Measurements from ENCODE around the gene IRF5.

The IRF5 gene

GRCh38 chr7:128915841-128916642 is 21.7 kb upstream of the IRF5 start:
- Histone ChIP-seq H3F3A (ENCODE audit: control insufficient read depth, insufficient read depth) (no peaks in the 10 kb centered on the region), H3K4me1 (ENCODE audit: control insufficient read depth, low read length) (peaks cover 10% of the 10 kb centered on the region), H3K27ac (ENCODE audit: low read depth, low read length) (no peak overlapping the region), H3K27me3 (ENCODE audit: control insufficient read depth, low read length) (peaks cover 51% of the 10 kb centered on the region), H3K79me2 (ENCODE audit: control insufficient read depth, low read length) (no peaks in the 10 kb centered on the region), H3K9me3 (ENCODE audit: control insufficient read depth, insufficient read depth, low read length) (no peaks in the 10 kb centered on the region), H3K36me3 (ENCODE audit: control insufficient read depth, low read length) (no peaks in the 10 kb centered on the region), H3K4me3 (ENCODE audit: low read length) (no peak overlapping the region), H4K20me1 (ENCODE audit: control insufficient read depth, insufficient read depth, low read depth, low read length) (no peaks in the 10 kb centered on the region), H3K4me2 (ENCODE audit: low read length) (no peak overlapping the region), H3K9me2 (replicated peaks; ENCODE audit: control insufficient read depth, low read length) (no peaks in the 10 kb centered on the region)
- TF ChIP-seq EZH2phosphoT487 (IDR thresholded peaks at IDR 0.05; ENCODE audit: borderline replicate concordance, low read length) (no peak), CTCF (IDR thresholded peaks at IDR 0.05; ENCODE audit: low read depth, low read length, poor library complexity, severe bottlenecking) (no peak)

DNA sequence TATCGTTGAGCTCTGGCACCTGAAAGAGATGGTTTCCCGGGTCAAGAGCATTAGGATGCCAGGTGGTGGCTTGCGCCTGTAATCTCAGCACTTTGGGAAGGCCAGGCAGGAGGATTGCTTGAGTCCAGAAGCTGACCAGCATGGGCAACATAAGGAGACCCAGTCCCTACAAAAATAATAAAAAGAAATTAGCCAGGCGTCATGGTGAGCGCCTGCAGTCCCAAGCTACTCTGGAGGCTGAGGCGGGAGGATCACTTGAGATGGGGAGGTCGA is 21.1 kb upstream of the IRF5 start:
- H3K4me3 ChIP-seq (ENCODE audit: low read length): no peak overlapping the region
- no peak overlapping the region for H3K27ac ChIP-seq (ENCODE audit: low read depth, low read length)
- no peak overlapping the region for H3K4me2 ChIP-seq (ENCODE audit: low read length)
- no peaks in the 10 kb centered on the region for H3K9me3 ChIP-seq (ENCODE audit: control insufficient read depth, insufficient read depth, low read length)
- H4K20me1 ChIP-seq (ENCODE audit: control insufficient read depth, insufficient read depth, low read depth, low read length): no peaks in the 10 kb centered on the region
- no peaks in the 10 kb centered on the region for H3F3A ChIP-seq (ENCODE audit: control insufficient read depth, insufficient read depth)
- peaks cover 53% of the 10 kb centered on the region for H3K27me3 ChIP-seq (ENCODE audit: control insufficient read depth, low read length)
- no peaks in the 10 kb centered on the region for H3K36me3 ChIP-seq (ENCODE audit: control insufficient read depth, low read length)
- TF ChIP-seq EZH2phosphoT487 (IDR thresholded peaks at IDR 0.05; ENCODE audit: borderline replicate concordance, low read length): no peak
- no peak for TF ChIP-seq CTCF (IDR thresholded peaks at IDR 0.05; ENCODE audit: low read depth, low read length, poor library complexity, severe bottlenecking)
- no peaks in the 10 kb centered on the region for H3K9me2 ChIP-seq (replicated peaks; ENCODE audit: control insufficient read depth, low read length)
- peaks cover 10% of the 10 kb centered on the region for H3K4me1 ChIP-seq (ENCODE audit: control insufficient read depth, low read length)
- no peaks in the 10 kb centered on the region for H3K79me2 ChIP-seq (ENCODE audit: control insufficient read depth, low read length)

DNA sequence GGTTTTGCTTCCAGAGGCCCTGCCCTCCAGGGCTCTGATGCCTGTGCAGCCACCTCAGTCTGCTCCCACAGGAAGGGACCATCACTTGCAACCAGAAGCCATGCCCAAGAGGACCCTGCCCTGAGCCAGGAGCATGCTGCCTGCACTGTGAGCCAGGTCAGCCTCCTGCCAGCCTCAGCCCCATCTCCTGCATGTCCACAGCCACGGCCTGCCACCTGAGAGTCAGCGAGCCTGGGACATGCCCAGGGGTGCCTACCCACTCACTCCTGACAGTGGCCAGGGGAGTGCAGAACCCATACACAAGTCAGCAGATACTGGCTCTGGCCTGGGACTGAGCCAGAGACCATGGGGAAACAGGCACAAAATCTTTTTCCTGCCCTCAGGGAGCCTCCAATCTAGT is 20.6 kb upstream of the IRF5 start:
- Histone ChIP-seq H4K20me1 (ENCODE audit: control insufficient read depth, insufficient read depth, low read depth, low read length) (no peaks in the 10 kb centered on the region), H3K4me3 (ENCODE audit: low read length) (no peak overlapping the region), H3K9me3 (ENCODE audit: control insufficient read depth, insufficient read depth, low read length) (no peaks in the 10 kb centered on the region), H3K9me2 (replicated peaks; ENCODE audit: control insufficient read depth, low read length) (no peaks in the 10 kb centered on the region), H3K79me2 (ENCODE audit: control insufficient read depth, low read length) (no peaks in the 10 kb centered on the region), H3K4me2 (ENCODE audit: low read length) (no peak overlapping the region), H3K27ac (ENCODE audit: low read depth, low read length) (no peak overlapping the region), H3K36me3 (ENCODE audit: control insufficient read depth, low read length) (no peaks in the 10 kb centered on the region), H3F3A (ENCODE audit: control insufficient read depth, insufficient read depth) (no peaks in the 10 kb centered on the region), H3K27me3 (ENCODE audit: control insufficient read depth, low read length) (peaks cover 56% of the 10 kb centered on the region), H3K4me1 (ENCODE audit: control insufficient read depth, low read length) (peaks cover 10% of the 10 kb centered on the region)
- TF ChIP-seq EZH2phosphoT487 (IDR thresholded peaks at IDR 0.05; ENCODE audit: borderline replicate concordance, low read length) (no peak), CTCF (IDR thresholded peaks at IDR 0.05; ENCODE audit: low read depth, low read length, poor library complexity, severe bottlenecking) (no peak)
